Endodermal cell (in vitro differentiated cells): ENCODE data around the gene GPR50. TPM values are rescaled to one million over a fixed set of nuclear protein-coding genes. Genes with fewer than 3 reads are reported as not detected.

ENCODE experiments used
- DNase-seq: peaks from one replicate; pipeline ENCODE4 v3.0.0-alpha.2; 2017
- H3K27ac ChIP-seq: 2 replicates; pipeline ENCODE4 v1.5.1; 2013; ENCODE audit warnings: mild to moderate bottlenecking, low read depth, low read length, moderate library complexity
- H3K27me3 ChIP-seq: 2 replicates; pipeline ENCODE4 v1.6.1; 2013; ENCODE audit warnings: mild to moderate bottlenecking, low read length, moderate library complexity; ENCODE audit not compliant: insufficient read depth, control insufficient read depth, poor library complexity, severe bottlenecking
- H3K36me3 ChIP-seq: 2 replicates; pipeline ENCODE4 v1.7.0; 2013; ENCODE audit warnings: mild to moderate bottlenecking, low read length, moderate library complexity; ENCODE audit not compliant: control insufficient read depth, insufficient read depth
- H3K4me1 ChIP-seq: one replicate; pipeline ENCODE4 v1.7.0; 2013; ENCODE audit warnings: low read length; ENCODE audit not compliant: control insufficient read depth, insufficient read depth
- H3K4me3 ChIP-seq: 2 replicates; pipeline ENCODE4 v1.5.1; 2013; ENCODE audit warnings: mild to moderate bottlenecking, low read length, moderate library complexity
- H3K9ac ChIP-seq: 2 replicates; pipeline ENCODE4 v1.6.1; 2013; ENCODE audit warnings: mild to moderate bottlenecking, low read length, moderate library complexity; ENCODE audit not compliant: poor library complexity, severe bottlenecking; ENCODE audit errors: extremely low read depth
- H3K9me3 ChIP-seq: 2 replicates; pipeline ENCODE4 v1.6.1; 2013; ENCODE audit warnings: mild to moderate bottlenecking, low read length, moderate library complexity; ENCODE audit not compliant: control insufficient read depth
- H3K27ac Mint-ChIP-seq: 2 replicates; pipeline ENCODE4 v1.8.0; 2020; ENCODE audit warnings: mixed read lengths
- H3K27me3 Mint-ChIP-seq: 2 replicates; pipeline ENCODE4 v1.8.0; 2021; ENCODE audit warnings: mild to moderate bottlenecking, mixed read lengths; ENCODE audit not compliant: insufficient read depth
- H3K36me3 Mint-ChIP-seq: 2 replicates; pipeline ENCODE4 v1.8.0; 2020; ENCODE audit warnings: low read depth, mixed read lengths
- H3K4me1 Mint-ChIP-seq: 2 replicates; pipeline ENCODE4 v1.8.0; 2020; ENCODE audit warnings: mixed read lengths
- H3K4me3 Mint-ChIP-seq: 2 replicates; pipeline ENCODE4 v1.8.0; 2020; ENCODE audit warnings: mild to moderate bottlenecking, moderate library complexity, mixed read lengths
- H3K9me3 Mint-ChIP-seq: 2 replicates; pipeline ENCODE4 v1.8.0; 2020; ENCODE audit warnings: mild to moderate bottlenecking, mixed read lengths
- CTCF ChIP-seq: fragments of 200-600 bp; sonication (generic); conservative IDR thresholded peaks from 2 replicates; pipeline ENCODE4 v1.5.0; 2021; ENCODE audit warnings: antibody characterized with exemption, mild to moderate bottlenecking
- WGBS, 2 experiments: methylation state at CpG; one replicate each; pipeline versions ENCODE4 v1.1.5 to v1.1.7; 2013; ENCODE audit warnings: missing lambda C conversion rate in 2 of 2, mixed read lengths in 1 of 2; ENCODE audit not compliant: insufficient coverage in 1 of 2, insufficient read length in 1 of 2; 5-methylcytosine and 5-hydroxymethylcytosine counted together
- total RNA-seq, 2 donors: library from RNA; stranded (reverse); fragmentation: NEBNext Ultra II Directional in 1 of 2; extraction: Animal tissue kit (Norgen Biotek cat#: 25700) in 1 of 2; gene quantifications; 2 replicates in 1 of 2; 3 replicates in 1 of 2; pipeline ENCODE4 v1.2.1, GENCODE V29; 2021

The GPR50 gene
- total RNA-seq, 2 donors from 2014 or later = 0.18 to 0.70 TPM

DNA sequence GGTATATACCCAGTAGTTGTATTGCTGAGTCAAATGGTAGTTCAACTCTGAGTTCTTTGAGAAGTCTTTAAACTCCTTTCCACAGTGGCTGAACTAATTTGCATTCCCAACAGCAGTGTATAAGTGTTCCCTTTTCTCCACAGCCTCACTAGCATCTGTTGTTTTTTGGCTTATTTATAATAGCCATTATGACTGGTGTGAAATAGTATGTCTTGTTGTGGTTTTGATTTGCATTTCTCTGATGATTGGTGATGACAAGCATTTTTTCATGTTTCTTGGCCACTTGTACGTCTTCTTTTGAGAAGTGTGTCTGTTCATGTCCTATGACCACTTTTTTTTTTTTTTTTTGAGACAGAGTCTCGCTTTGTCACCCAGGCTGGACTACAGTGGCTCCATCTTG, 30.5 kb downstream of the GPR50 start:
- peaks cover 59% of the 10 kb centered on the region for H3K9me3 Mint-ChIP-seq
- H3K36me3 ChIP-seq = no peaks in the 10 kb centered on the region
- H3K27ac Mint-ChIP-seq = no peak overlapping the region
- no peak for TF ChIP-seq CTCF
- H3K36me3 Mint-ChIP-seq = no peaks in the 10 kb centered on the region
- H3K9me3 ChIP-seq = no peaks in the 10 kb centered on the region
- H3K4me3 Mint-ChIP-seq = no peak overlapping the region
- no peaks in the 10 kb centered on the region for H3K4me1 ChIP-seq
- DNase-seq = no peak
- H3K9ac ChIP-seq = no peak overlapping the region
- H3K27me3 ChIP-seq = no peaks in the 10 kb centered on the region
- H3K27ac ChIP-seq = no peak overlapping the region
- no peak overlapping the region for H3K4me3 ChIP-seq
- peaks cover 7% of the 10 kb centered on the region for H3K27me3 Mint-ChIP-seq
- 100% methylated on average over 2 of the region's 2 CpGs; no CpG with 5 or more reads in 1 of the 2 experiments for WGBS, 2 experiments
- no peaks in the 10 kb centered on the region for H3K4me1 Mint-ChIP-seq

DNA sequence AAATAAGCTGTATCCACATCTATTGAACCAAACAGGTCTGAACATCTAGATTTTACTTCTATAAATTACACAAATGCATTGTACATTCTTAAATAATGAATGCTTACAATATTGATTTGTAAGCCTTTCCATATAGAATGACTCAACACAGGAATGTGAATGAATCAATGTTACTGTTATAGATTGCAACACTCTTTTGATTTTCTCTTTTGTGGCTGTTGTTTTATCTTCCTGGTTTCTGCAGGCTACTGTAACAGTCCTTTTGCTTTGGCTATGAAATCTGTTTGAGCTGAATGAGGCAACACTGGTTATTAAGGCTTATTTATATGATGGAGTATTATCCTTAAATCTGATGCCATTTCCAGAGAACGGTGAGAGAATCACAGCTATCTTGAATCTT, 49.5 kb downstream of the GPR50 start:
- Histone ChIP-seq H3K27me3 (no peaks in the 10 kb centered on the region), H3K9me3 (no peaks in the 10 kb centered on the region), H3K36me3 (no peaks in the 10 kb centered on the region), H3K4me1 (no peaks in the 10 kb centered on the region), H3K9ac (no peak overlapping the region), H3K27ac (no peak overlapping the region), H3K4me3 (no peak overlapping the region)
- no peak for TF ChIP-seq CTCF
- no peak overlapping the region for H3K4me3 Mint-ChIP-seq
- H3K9me3 Mint-ChIP-seq = peaks cover 60% of the 10 kb centered on the region
- H3K36me3 Mint-ChIP-seq = no peaks in the 10 kb centered on the region
- WGBS, 2 experiments = 91 to 100% methylated on average over 1 of the region's 1 CpG
- DNase-seq = no peak
- peaks cover 27% of the 10 kb centered on the region for H3K27me3 Mint-ChIP-seq
- H3K27ac Mint-ChIP-seq = no peak overlapping the region
- H3K4me1 Mint-ChIP-seq = no peaks in the 10 kb centered on the region

DNA sequence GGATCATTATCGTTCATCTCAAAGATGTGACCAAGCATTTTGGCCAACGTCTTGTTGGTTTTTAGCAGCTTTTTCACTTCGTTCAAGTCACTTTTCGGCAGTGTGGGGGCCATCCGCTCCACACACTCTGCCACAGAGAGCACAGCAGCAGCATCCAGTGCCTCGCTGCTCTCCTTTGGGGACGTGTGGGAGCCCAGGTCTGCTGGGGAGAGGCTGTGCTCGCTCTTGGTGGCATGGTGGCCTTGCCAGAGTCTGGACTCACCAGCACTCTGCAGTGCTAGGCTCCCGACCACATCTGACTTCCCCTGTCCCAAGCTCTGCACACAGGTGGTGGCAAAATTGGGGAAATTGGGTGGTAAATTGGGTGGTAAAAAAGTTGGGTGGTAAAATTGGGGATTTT, 50.6 kb downstream of the GPR50 start:
- Histone ChIP-seq H3K9me3 (no peaks in the 10 kb centered on the region), H3K27me3 (no peaks in the 10 kb centered on the region), H3K4me1 (no peaks in the 10 kb centered on the region), H3K4me3 (no peak overlapping the region), H3K9ac (no peak overlapping the region), H3K27ac (no peak overlapping the region), H3K36me3 (no peaks in the 10 kb centered on the region)
- 87 to 94% methylated on average over 3 to 6 of the region's 9 CpGs for WGBS, 2 experiments
- no peak for TF ChIP-seq CTCF
- peaks cover 27% of the 10 kb centered on the region for H3K27me3 Mint-ChIP-seq
- H3K9me3 Mint-ChIP-seq = peaks cover 55% of the 10 kb centered on the region
- H3K4me1 Mint-ChIP-seq = no peaks in the 10 kb centered on the region
- DNase-seq = no peak
- H3K4me3 Mint-ChIP-seq = no peak overlapping the region
- no peaks in the 10 kb centered on the region for H3K36me3 Mint-ChIP-seq
- H3K27ac Mint-ChIP-seq = no peak overlapping the region
